ENCODE data around the gene ASB3.

ASB3 gene

GRCh38 chr2:53802617-53803151, 15.9 kb upstream of the ASB3 start:
- no peak overlapping the region for H2BK120ac ChIP-seq (ENCODE audit: low read depth, low read length)
- H3K14ac ChIP-seq (ENCODE audit: low read length in 2 of 2): no peak overlapping the region
- H2AK5ac ChIP-seq (ENCODE audit: low read length, severe bottlenecking): no peak overlapping the region
- H3K4ac ChIP-seq (ENCODE audit: low read depth in 1 of 2, low read length in 2 of 2): no peak overlapping the region
- peaks cover 22 to 95% of the 10 kb centered on the region in 2 experiments for H3K36me3 ChIP-seq (ENCODE audit: control insufficient read depth in 1 of 2, insufficient read depth in 2 of 2, low read depth in 1 of 2, low read length in 2 of 2)
- no peak overlapping the region for H2BK12ac ChIP-seq (ENCODE audit: low read length in 2 of 2)
- no peak for DNase-seq
- H3K79me1 ChIP-seq (replicated peaks; ENCODE audit: low read length, poor library complexity, severe bottlenecking): peaks cover 14% of the 10 kb centered on the region
- no peaks in the 10 kb centered on the region for H3K27me3 ChIP-seq (ENCODE audit: control insufficient read depth in 1 of 2, insufficient read depth in 1 of 2, low read length in 2 of 2)
- no peak overlapping the region for H3K4me3 ChIP-seq (ENCODE audit: insufficient read depth in 1 of 2, low read depth in 1 of 2, low read length in 2 of 2)
- H3K4me1 ChIP-seq (ENCODE audit: control insufficient read depth, insufficient read depth, low read depth, low read length): no peaks in the 10 kb centered on the region
- no peak overlapping the region for H2BK15ac ChIP-seq (ENCODE audit: low read depth, poor library complexity, severe bottlenecking)
- H2BK5ac ChIP-seq (ENCODE audit: low read depth, low read length, poor library complexity, severe bottlenecking): no peak overlapping the region
- no peak overlapping the region for H3K18ac ChIP-seq (ENCODE audit: low read depth in 1 of 2, low read length in 2 of 2)
- no peak overlapping the region for H3K23ac ChIP-seq (ENCODE audit: low read length in 2 of 2)
- H3K27ac ChIP-seq (ENCODE audit: low read length, poor library complexity, severe bottlenecking): no peak overlapping the region
- no peak overlapping the region for H4K8ac ChIP-seq (ENCODE audit: low read length)
- no peak overlapping the region for H3K9ac ChIP-seq (ENCODE audit: low read length)
- 94% methylated on average over 7 of the region's 7 CpGs for WGBS
- H3K4me2 ChIP-seq (ENCODE audit: low read length, poor library complexity, severe bottlenecking): no peak overlapping the region
- no peaks in the 10 kb centered on the region for H3K9me3 ChIP-seq (ENCODE audit: control insufficient read depth, low read length)
- no peak overlapping the region for H4K91ac ChIP-seq (ENCODE audit: low read length)
- no peak overlapping the region for H2AFZ ChIP-seq (ENCODE audit: low read depth, low read length)

GRCh38 chr2:53801547-53801946, 14.8 kb upstream of the ASB3 start:
- no peak for DNase-seq
- Histone ChIP-seq H2BK15ac (ENCODE audit: low read depth, poor library complexity, severe bottlenecking) (no peak overlapping the region), H2BK5ac (ENCODE audit: low read depth, low read length, poor library complexity, severe bottlenecking) (no peak overlapping the region), H2BK12ac (ENCODE audit: low read length in 2 of 2) (no peak overlapping the region), H3K27ac (ENCODE audit: low read length, poor library complexity, severe bottlenecking) (no peak overlapping the region), H3K9ac (ENCODE audit: low read length) (no peak overlapping the region), H3K9me3 (ENCODE audit: control insufficient read depth, low read length) (no peaks in the 10 kb centered on the region), H3K4me2 (ENCODE audit: low read length, poor library complexity, severe bottlenecking) (no peak overlapping the region), H3K79me1 (replicated peaks; ENCODE audit: low read length, poor library complexity, severe bottlenecking) (peaks cover 12% of the 10 kb centered on the region), H3K4ac (ENCODE audit: low read depth in 1 of 2, low read length in 2 of 2) (no peak overlapping the region), H3K14ac (ENCODE audit: low read length in 2 of 2) (no peak overlapping the region), H3K23ac (ENCODE audit: low read length in 2 of 2) (no peak overlapping the region), H3K36me3 (ENCODE audit: control insufficient read depth in 1 of 2, insufficient read depth in 2 of 2, low read depth in 1 of 2, low read length in 2 of 2) (peaks cover 18 to 95% of the 10 kb centered on the region in 2 experiments), H3K4me1 (ENCODE audit: control insufficient read depth, insufficient read depth, low read depth, low read length) (no peaks in the 10 kb centered on the region), H4K8ac (ENCODE audit: low read length) (no peak overlapping the region), H2BK120ac (ENCODE audit: low read depth, low read length) (no peak overlapping the region), H4K91ac (ENCODE audit: low read length) (no peak overlapping the region), H3K27me3 (ENCODE audit: control insufficient read depth in 1 of 2, insufficient read depth in 1 of 2, low read length in 2 of 2) (no peaks in the 10 kb centered on the region), H3K4me3 (ENCODE audit: insufficient read depth in 1 of 2, low read depth in 1 of 2, low read length in 2 of 2) (no peak overlapping the region), H2AFZ (ENCODE audit: low read depth, low read length) (no peak overlapping the region), H3K18ac (ENCODE audit: low read depth in 1 of 2, low read length in 2 of 2) (no peak overlapping the region), H2AK5ac (ENCODE audit: low read length, severe bottlenecking) (no peak overlapping the region)

- H2BK5ac ChIP-seq (ENCODE audit: low read depth, low read length, poor library complexity, severe bottlenecking): no peak overlapping the region
- no peak overlapping the region for H2AFZ ChIP-seq (ENCODE audit: low read depth, low read length)
- H2BK120ac ChIP-seq (ENCODE audit: low read depth, low read length): no peak overlapping the region
- H3K36me3 ChIP-seq (ENCODE audit: control insufficient read depth in 1 of 2, insufficient read depth in 2 of 2, low read depth in 1 of 2, low read length in 2 of 2): peaks cover 13 to 39% of the 10 kb centered on the region in 2 experiments
- H4K8ac ChIP-seq (ENCODE audit: low read length): no peak overlapping the region
- H2BK12ac ChIP-seq (ENCODE audit: low read length in 2 of 2): no peak overlapping the region
- H3K9ac ChIP-seq (ENCODE audit: low read length): no peak overlapping the region
- H3K4ac ChIP-seq (ENCODE audit: low read depth in 1 of 2, low read length in 2 of 2): no peak overlapping the region
- H3K9me3 ChIP-seq (ENCODE audit: control insufficient read depth, low read length): no peaks in the 10 kb centered on the region
- no peak overlapping the region for H2BK15ac ChIP-seq (ENCODE audit: low read depth, poor library complexity, severe bottlenecking)
- H3K27me3 ChIP-seq (ENCODE audit: control insufficient read depth in 1 of 2, insufficient read depth in 1 of 2, low read length in 2 of 2): no peaks in the 10 kb centered on the region
- no peak overlapping the region for H3K23ac ChIP-seq (ENCODE audit: low read length in 2 of 2)
- H3K79me1 ChIP-seq (replicated peaks; ENCODE audit: low read length, poor library complexity, severe bottlenecking): peaks cover 14% of the 10 kb centered on the region
- no peak overlapping the region for H3K4me3 ChIP-seq (ENCODE audit: insufficient read depth in 1 of 2, low read depth in 1 of 2, low read length in 2 of 2)
- H3K4me1 ChIP-seq (ENCODE audit: control insufficient read depth, insufficient read depth, low read depth, low read length): no peaks in the 10 kb centered on the region
- no peak overlapping the region for H2AK5ac ChIP-seq (ENCODE audit: low read length, severe bottlenecking)
- H3K27ac ChIP-seq (ENCODE audit: low read length, poor library complexity, severe bottlenecking): no peak overlapping the region
- 86% methylated on average over 2 of the region's 3 CpGs for WGBS
- H3K4me2 ChIP-seq (ENCODE audit: low read length, poor library complexity, severe bottlenecking): no peak overlapping the region
- no peak overlapping the region for H3K18ac ChIP-seq (ENCODE audit: low read depth in 1 of 2, low read length in 2 of 2)
- DNase-seq: no peak
- no peak overlapping the region for H3K14ac ChIP-seq (ENCODE audit: low read length in 2 of 2)
- H4K91ac ChIP-seq (ENCODE audit: low read length): no peak overlapping the region
Observed at GRCh38 chr2:53793821-53794220, 7.1 kb upstream of the ASB3 start.

- Histone ChIP-seq H3K4me2 (ENCODE audit: low read length, poor library complexity, severe bottlenecking) (no peak overlapping the region), H3K9ac (ENCODE audit: low read length) (no peak overlapping the region), H3K36me3 (ENCODE audit: control insufficient read depth in 1 of 2, insufficient read depth in 2 of 2, low read depth in 1 of 2, low read length in 2 of 2) (peaks cover 11 to 34% of the 10 kb centered on the region in 2 experiments), H2BK12ac (ENCODE audit: low read length in 2 of 2) (no peak overlapping the region), H3K14ac (ENCODE audit: low read length in 2 of 2) (no peak overlapping the region), H4K8ac (ENCODE audit: low read length) (no peak overlapping the region), H2BK120ac (ENCODE audit: low read depth, low read length) (no peak overlapping the region), H3K23ac (ENCODE audit: low read length in 2 of 2) (no peak overlapping the region), H2BK15ac (ENCODE audit: low read depth, poor library complexity, severe bottlenecking) (no peak overlapping the region), H3K27ac (ENCODE audit: low read length, poor library complexity, severe bottlenecking) (no peak overlapping the region), H3K27me3 (ENCODE audit: control insufficient read depth in 1 of 2, insufficient read depth in 1 of 2, low read length in 2 of 2) (no peaks in the 10 kb centered on the region), H3K4ac (ENCODE audit: low read depth in 1 of 2, low read length in 2 of 2) (no peak overlapping the region), H3K18ac (ENCODE audit: low read depth in 1 of 2, low read length in 2 of 2) (no peak overlapping the region), H2BK5ac (ENCODE audit: low read depth, low read length, poor library complexity, severe bottlenecking) (no peak overlapping the region), H3K9me3 (ENCODE audit: control insufficient read depth, low read length) (no peaks in the 10 kb centered on the region), H3K79me1 (replicated peaks; ENCODE audit: low read length, poor library complexity, severe bottlenecking) (peaks cover 13% of the 10 kb centered on the region), H2AK5ac (ENCODE audit: low read length, severe bottlenecking) (no peak overlapping the region), H4K91ac (ENCODE audit: low read length) (no peak overlapping the region), H3K4me3 (ENCODE audit: insufficient read depth in 1 of 2, low read depth in 1 of 2, low read length in 2 of 2) (no peak overlapping the region), H2AFZ (ENCODE audit: low read depth, low read length) (no peak overlapping the region), H3K4me1 (ENCODE audit: control insufficient read depth, insufficient read depth, low read depth, low read length) (peaks cover 2% of the 10 kb centered on the region)
- WGBS: 100% methylated on average over 1 of the region's 3 CpGs
- peak; percentile 75 for DNase-seq
Observed at GRCh38 chr2:53793261-53793660, 6.5 kb upstream of the ASB3 start.
